CD4-positive, alpha-beta T cell treated with Interleukin-15 for 1 hour (primary cell): Measurements from ENCODE around the gene RPGRIP1L.

Experiments
- DNase-seq: peaks from one replicate; pipeline ENCODE4 v3.0.0-alpha.2; 2020

RPGRIP1L gene

GRCh38 chr16:53643474-53643873, 60.2 kb downstream of the RPGRIP1L start:
- no peak for DNase-seq

GRCh38 chr16:53642094-53642493, 61.6 kb downstream of the RPGRIP1L start:
- DNase-seq: no peak

GRCh38 chr16:53636978-53637377, 66.7 kb downstream of the RPGRIP1L start:
- no peak for DNase-seq

- no peak for DNase-seq
These were observed 71.1 kb downstream of the RPGRIP1L start for GRCh38 chr16:53632526-53632925.

GRCh38 chr16:53631236-53632025, 72.2 kb downstream of the RPGRIP1L start:
- DNase-seq: no peak

- no peak for DNase-seq
These were observed 73.9 kb downstream of the RPGRIP1L start for GRCh38 chr16:53629607-53630312.

- DNase-seq: no peak
These were observed 74.5 kb downstream of the RPGRIP1L start for GRCh38 chr16:53629151-53629550.

- DNase-seq: no peak
These were observed 76.8 kb downstream of the RPGRIP1L start for GRCh38 chr16:53626811-53627210.

- no peak for DNase-seq
These were observed 77.5 kb downstream of the RPGRIP1L start for GRCh38 chr16:53626161-53626560.

GRCh38 chr16:53625221-53625620, 78.4 kb downstream of the RPGRIP1L start:
- no peak for DNase-seq

- DNase-seq: no peak
These were observed 81.3 kb downstream of the RPGRIP1L start for GRCh38 chr16:53622315-53622714.

- DNase-seq: no peak
These were observed 83.2 kb downstream of the RPGRIP1L start for GRCh38 chr16:53620476-53620875.

GRCh38 chr16:53619235-53619634, 84.4 kb downstream of the RPGRIP1L start:
- DNase-seq: no peak

- no peak for DNase-seq
These were observed 89.3 kb downstream of the RPGRIP1L start for GRCh38 chr16:53614346-53614745.

- no peak for DNase-seq
These were observed 91.7 kb downstream of the RPGRIP1L start for GRCh38 chr16:53612003-53612402.

GRCh38 chr16:53611179-53611696, 92.4 kb downstream of the RPGRIP1L start:
- DNase-seq: no peak

GRCh38 chr16:53609536-53609935, 94.1 kb downstream of the RPGRIP1L start:
- DNase-seq: no peak

- no peak for DNase-seq
These were observed 95.6 kb downstream of the RPGRIP1L start for GRCh38 chr16:53608094-53608493.

- no peak for DNase-seq
These were observed 97.7 kb downstream of the RPGRIP1L start for GRCh38 chr16:53605831-53606400.

GRCh38 chr16:53605356-53605755, 98.3 kb downstream of the RPGRIP1L start:
- no peak for DNase-seq

GRCh38 chr16:53601961-53602360, 101.7 kb downstream of the RPGRIP1L start:
- no peak for DNase-seq

- DNase-seq: no peak
These were observed 103.0 kb downstream of the RPGRIP1L start for GRCh38 chr16:53600616-53601015.

- DNase-seq: no peak
These were observed 103.5 kb downstream of the RPGRIP1L start for GRCh38 chr16:53600126-53600525.

- no peak for DNase-seq
These were observed 104.1 kb downstream of the RPGRIP1L start for GRCh38 chr16:53599548-53599947.
